GM21619 (cell line): ENCODE data around the gene CRAMP1.

Experiments
- ATAC-seq: cut with Tn5 transposase; IDR thresholded peaks from one replicate; pipeline ENCODE4 v1.9.1; 2021; ENCODE audit not compliant: unreplicated experiment

CRAMP1 gene, protein sequence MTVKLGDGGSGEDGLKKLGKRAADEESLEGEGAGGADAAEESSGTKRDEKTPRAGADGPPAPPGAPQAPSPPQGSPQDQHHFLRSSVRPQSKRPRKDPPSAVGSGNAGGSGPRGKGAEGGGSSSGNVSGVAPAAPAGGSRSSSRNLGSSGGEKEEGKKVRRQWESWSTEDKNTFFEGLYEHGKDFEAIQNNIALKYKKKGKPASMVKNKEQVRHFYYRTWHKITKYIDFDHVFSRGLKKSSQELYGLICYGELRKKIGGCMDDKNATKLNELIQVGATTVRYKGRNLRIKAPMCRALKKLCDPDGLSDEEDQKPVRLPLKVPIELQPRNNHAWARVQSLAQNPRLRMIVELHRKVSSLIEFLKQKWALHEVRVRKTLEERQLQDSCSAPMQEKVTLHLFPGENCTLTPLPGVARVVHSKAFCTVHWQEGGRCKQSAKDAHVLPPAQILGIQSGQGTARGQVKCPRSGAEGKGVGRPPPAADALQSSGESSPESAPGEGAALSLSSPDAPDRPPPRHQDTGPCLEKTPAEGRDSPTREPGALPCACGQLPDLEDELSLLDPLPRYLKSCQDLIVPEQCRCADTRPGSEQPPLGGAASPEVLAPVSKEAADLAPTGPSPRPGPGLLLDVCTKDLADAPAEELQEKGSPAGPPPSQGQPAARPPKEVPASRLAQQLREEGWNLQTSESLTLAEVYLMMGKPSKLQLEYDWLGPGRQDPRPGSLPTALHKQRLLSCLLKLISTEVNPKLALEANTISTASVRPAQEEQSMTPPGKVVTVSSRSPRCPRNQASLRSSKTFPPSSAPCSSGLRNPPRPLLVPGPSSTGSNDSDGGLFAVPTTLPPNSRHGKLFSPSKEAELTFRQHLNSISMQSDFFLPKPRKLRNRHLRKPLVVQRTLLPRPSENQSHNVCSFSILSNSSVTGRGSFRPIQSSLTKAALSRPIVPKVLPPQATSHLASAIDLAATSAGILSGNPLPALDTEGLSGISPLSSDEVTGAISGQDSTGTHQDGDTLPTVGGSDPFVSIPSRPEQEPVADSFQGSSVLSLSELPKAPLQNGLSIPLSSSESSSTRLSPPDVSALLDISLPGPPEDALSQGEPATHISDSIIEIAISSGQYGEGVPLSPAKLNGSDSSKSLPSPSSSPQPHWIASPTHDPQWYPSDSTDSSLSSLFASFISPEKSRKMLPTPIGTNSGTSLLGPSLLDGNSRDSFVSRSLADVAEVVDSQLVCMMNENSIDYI (N-terminal part only)

DNA sequence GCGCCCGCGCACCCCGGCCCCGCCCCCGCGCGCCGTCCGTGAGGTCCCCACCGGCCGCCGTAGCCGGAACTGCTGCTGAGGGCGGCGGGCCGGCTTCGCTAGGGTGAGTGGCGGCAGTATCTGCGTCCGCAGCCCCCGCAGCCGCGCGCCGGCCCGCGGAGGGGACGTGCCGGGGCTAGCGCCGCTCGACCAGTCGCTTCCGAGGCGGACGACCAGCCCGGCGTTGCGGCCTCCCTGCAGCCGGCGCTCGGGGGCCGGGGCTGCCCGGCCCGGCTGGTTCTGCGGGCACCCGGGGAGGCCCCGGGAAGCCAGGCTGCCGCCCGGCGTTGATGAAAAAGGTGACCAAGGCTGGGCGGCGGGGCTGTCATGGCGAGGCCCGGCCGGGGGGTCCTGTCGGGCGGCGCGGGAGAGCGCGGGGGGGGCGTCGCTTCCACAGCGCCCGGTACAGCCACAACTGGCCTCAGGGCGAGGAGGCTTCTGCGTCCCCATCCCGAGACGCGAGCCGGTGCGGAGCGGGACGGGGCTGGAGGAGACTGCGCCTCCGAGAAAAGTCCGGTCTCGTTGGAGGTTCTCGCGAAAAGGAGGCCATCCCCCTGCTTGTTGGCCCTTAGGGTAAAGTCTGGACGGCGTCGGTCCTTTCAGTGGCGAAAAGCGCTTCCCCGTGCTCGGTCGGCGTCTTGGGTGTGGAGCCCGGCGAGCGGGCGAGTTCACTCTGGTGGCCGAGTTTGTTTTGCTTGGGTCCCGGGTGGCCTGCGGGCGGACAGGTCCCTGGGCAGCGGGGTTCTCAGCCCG, at the start of gene CRAMP1:
TSS of gene CRAMP1 (plus strand) at position 41 of the 792 bp plus-strand sequence. CDS start 2,280 bp downstream, outside the sequence.
- ATAC-seq = peak; percentile 8

DNA sequence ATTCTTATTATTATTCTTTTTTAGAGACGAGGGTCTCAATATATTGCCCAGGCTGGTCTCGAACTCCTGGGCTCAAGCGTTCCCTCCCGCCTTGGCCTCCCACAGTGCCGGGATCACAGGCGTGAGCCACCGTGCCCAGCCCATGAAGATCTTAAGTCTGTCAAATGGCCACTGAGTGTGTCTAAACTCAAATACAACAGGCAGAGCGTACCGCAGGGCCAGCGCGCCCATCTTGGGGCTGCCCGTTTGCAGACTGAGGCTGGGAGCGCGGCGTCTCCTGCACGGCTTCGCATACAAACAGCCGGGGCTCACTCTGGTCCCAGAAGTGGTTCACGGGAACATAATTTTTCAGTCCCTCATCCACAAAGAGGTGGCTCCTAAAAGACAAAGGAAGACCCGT, 48.4 kb upstream of the CRAMP1 start:
- ATAC-seq = no peak

- no peak for ATAC-seq
These were observed 47.8 kb upstream of the CRAMP1 start for GRCh38 chr16:1564325-1564724.

DNA sequence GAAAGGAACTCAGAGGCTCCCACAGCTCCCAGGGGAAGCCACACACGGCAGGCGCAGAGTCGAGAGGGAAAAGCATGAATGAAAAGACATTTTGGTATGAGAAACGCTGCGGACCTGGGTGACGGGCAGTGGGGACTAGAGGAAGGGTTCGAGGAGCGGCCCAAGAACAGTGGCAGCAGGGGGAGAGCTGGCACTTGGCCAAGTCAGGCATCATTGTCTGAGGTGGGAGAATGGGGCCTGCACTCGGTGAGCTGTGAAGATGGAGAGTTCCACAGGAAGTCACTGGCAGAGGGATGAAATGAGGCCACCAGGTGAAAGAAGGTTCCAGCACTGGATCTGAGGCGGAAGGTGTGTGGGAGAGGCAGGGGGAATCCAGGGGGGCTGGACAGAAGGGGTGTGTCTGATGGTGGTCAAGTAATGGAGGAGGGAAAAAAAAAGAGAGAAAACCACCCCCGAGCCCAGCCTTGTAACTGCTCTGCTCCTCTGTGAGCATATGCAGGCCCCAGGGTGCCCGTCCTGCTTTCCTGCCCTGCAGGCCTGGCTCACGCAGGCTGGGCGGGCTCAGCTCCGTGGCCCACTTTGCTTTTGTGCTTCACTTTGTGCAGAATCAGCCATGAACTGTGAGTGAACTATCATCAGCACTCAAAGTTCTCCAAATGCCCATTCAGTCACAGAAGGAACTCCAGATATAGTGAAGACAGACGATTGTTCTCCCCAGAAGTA, 46.9 kb upstream of the CRAMP1 start:
- ATAC-seq = no peak

GRCh38 chr16:1567988-1568387, 44.2 kb upstream of the CRAMP1 start:
- ATAC-seq = no peak

DNA sequence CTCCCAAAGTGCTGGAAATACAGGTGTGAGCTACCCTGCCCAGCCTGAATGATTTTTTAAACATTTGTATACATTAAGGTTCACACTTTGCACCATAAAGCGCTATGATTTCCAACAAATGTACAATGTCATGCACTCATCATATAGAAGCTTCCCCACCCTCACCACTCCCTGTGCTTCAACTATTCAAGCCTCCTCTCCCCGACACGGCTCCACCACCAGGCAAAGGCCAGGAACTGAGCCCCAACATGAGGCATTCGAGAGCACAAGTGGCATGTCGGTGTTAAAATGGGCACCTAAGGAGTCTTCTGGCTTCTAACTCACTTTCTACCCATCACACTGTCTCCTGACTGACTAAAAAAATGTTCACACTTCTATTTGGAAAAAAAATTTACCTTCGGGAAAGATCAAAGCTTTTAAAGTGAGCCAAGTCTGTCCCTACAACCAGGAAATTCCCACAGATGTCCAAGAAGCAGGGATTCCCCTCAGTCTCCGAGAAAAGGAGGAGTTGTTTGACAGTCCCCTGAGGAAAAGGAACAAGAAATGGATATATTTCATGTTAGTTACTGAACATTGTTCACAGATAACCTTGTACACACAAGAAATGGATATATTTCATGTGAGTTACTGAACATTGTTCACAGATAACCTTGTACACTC, 41.0 kb upstream of the CRAMP1 start:
- no peak for ATAC-seq

- no peak for ATAC-seq
These were observed 39.5 kb upstream of the CRAMP1 start for GRCh38 chr16:1572673-1573072.

GRCh38 chr16:1573301-1573700, 38.9 kb upstream of the CRAMP1 start:
- no peak for ATAC-seq

- ATAC-seq = no peak
These were observed 36.6 kb upstream of the CRAMP1 start for GRCh38 chr16:1575578-1575977.

GRCh38 chr16:1579214-1579613, 32.9 kb upstream of the CRAMP1 start:
- no peak for ATAC-seq

- no peak for ATAC-seq
These were observed 31.9 kb upstream of the CRAMP1 start for GRCh38 chr16:1580256-1580655.

GRCh38 chr16:1580956-1581355, 31.2 kb upstream of the CRAMP1 start:
- no peak for ATAC-seq

DNA sequence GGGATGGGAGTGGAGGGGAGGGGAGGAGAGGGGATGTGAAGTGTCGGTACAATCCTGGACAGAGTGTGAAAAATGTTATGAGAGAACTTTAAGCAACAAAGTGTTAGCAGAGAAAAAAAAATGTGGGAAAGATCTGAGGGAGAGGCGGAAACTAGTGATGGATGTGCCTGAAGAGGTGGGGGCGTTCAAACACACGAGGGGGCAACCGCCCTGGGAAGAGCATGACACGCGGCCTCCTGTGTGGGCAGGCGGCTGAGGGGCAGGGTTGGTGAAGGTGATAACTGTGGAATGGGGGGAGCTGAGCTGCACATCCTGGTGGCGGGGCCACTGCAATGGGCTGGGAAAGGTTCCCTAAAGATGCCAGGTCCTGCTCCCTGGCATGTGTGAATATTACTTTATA, 30.4 kb upstream of the CRAMP1 start:
- ATAC-seq = no peak

DNA sequence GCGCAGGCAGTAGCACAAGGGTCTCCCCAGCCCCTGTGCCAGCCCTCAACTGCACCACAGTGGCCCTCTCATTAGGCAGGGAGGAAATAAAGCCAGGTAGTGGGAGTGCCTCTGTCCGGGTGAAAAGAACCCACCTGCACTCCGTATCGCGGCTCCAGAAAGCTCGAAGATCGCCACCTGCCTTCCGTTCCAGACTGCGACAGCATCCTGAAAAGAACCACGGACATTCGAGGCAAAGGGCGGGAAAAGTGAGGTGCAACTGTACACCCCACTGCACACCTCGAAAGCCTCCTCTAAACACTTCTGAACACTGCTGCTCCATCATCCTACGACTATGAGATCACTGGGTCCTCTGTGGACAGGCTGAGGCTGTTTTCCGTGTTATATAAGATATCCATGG, 29.0 kb upstream of the CRAMP1 start:
- ATAC-seq = no peak

DNA sequence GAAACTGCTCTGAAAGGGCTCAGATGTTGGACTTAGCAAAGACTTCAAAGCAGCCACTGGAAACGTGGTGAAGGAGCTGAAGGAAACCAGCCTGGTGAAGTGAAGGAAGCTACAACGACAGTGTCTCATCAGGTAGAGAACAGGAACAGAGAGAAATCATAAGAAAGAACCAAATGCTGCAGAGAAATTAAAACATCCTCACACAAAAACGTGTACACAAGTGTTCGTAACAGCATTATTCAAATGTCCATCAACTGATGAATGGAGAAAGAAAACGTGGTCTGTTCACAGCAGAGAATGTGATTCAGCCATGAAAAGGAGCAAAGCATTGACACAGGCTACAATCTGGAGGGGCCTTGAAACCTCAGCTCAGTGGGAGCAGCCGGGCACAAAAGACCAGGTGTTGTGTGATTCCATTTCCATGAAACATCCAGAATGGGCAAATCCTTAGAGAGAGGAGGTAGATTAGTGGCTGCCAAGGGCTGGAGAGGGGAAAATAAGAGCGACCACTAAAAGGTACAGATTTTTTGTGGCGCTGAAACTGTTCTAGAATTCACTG, 27.2 kb upstream of the CRAMP1 start:
- ATAC-seq = no peak

- ATAC-seq = no peak
These were observed 21.8 kb upstream of the CRAMP1 start for GRCh38 chr16:1590366-1590765.

GRCh38 chr16:1590930-1591705, 21.0 kb upstream of the CRAMP1 start:
- no peak for ATAC-seq

DNA sequence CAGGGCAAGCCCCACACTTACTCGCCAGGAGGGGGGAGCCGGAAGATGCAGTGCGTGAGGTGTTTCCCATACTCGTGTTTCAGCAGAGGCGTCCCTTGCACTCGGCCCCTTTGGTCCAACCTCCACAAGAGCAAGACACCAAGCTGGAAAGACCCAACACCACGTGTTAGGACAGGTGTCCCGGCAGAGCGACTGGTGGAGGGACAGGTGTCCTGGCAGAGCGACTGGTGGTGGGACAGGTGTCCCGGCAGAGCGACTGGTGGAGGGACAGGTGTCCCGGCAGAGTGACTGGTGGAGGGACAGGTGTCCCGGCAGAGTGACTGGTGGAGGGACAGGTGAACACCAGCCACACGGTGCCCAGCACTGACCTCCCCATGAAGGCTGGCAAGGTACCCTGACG, 19.7 kb upstream of the CRAMP1 start:
- ATAC-seq = no peak
